Left renal pelvis (tissue), 4 donors: Measurements from ENCODE around the gene NUP62CL. TPM values are rescaled to one million over a fixed set of nuclear protein-coding genes. Genes with fewer than 3 reads are reported as not detected.
A peak's percentile ranks its signal among the peaks of the same experiment; 100 is the strongest.
"Not testable (repeated sequence)": the region's sequence is repeated elsewhere in the genome, so short reads cannot be mapped to it uniquely, and the experiment has no call there.

Experiments
- DNase-seq, 4 donors: peaks; one replicate each; pipeline ENCODE4 v3.0.0-alpha.2; 2013; ENCODE audit warnings: low read depth in 4 of 4, low spot score in 3 of 4
- polyA plus RNA-seq, 4 donors: library from polyadenylated mRNA; unstranded; fragments of 120-200 nt; gene quantifications; one replicate each; pipeline ENCODE4 v1.2.1, GENCODE V29; 2013; ENCODE audit not compliant: insufficient read length in 4 of 4

Gene NUP62CL
- polyA plus RNA-seq = 10 to 100 TPM in 3 of 4 donors, under 1 TPM in 1; 0.82 to 11.6 (median 11.0) TPM

- peak; percentile 29 to 57 (median 46) for DNase-seq
Observed at GRCh38 chrX:107205770-107206696, at the start of gene NUP62CL, which contains the start of gene DNAAF6. Gene NUP62CL (minus strand): TSS chrX:107206433. CDS start chrX:107175146, 31,287 bp downstream. Gene DNAAF6 (plus strand): TSS chrX:107206611. CDS start chrX:107212876, 6,265 bp downstream.

DNA sequence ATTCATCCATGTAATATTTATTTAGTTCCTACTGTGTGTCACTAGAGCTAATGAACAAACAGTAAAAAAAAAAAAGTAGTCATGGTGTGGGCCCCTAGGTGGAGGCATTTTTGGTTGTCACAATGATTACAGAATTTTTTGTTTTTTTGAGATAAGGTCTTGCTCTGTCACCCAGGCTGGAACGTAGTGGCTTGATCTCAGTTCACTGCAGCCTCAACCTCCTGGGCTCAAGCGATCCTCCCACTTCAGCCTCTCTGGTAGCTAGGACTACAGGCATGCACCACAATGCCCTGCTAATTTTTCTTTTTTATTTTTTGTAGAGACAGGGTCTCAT, 22.2 kb upstream of the NUP62CL start:
- no peak for DNase-seq

DNA sequence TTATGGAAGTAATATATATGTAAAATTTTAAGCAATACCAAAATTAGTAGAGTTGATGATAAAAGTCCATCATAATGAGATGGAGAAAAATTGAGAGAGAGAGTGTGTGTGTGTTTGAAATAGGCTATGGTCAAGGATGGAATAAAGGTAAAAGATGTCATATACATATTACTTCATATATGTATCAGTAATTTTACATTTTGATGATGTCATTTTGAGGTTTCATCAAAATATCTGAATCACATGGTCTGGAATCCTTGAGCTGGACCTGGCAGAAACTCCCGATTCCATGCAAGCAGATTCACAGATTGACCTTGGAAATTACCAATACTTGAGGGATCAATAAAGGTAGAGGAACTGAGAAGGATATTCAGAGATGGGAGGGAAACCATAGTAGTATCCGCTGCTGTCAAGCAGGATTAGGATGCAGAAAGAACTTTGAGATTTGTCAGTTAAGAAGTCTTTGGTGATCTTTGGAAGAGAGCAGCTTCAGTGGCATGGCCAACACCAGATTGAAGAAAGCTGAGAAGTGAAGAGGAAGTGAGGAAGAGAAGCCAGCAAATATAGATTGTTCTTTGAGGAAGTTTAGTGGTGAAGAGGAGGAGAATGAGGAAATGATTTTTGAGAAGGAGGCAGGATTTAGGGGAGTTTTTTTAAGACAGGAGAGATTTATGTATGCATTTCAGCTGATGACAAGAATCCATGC, 21.7 kb upstream of the NUP62CL start:
- no peak for DNase-seq

GRCh38 chrX:107226757-107227156, 20.5 kb upstream of the NUP62CL start:
- no peak for DNase-seq

DNA sequence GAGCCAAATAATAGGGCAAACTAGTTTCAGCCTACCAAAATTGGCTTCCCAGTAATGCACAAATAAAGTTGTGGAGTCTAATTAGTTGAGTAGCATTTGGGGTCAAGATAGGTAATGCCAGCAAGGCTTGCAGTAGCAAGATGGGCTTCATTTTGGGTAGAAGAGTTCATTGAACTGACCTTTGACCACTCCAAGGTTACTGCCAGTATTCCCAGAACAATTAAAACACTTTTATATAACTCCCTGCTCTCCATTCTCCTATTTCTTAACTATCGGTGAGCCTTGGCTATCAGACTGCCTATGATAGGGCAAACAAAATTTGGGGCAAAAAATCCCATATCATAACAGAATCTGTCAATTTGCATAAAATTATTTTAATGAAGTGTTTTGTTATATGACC, 7.2 kb upstream of the NUP62CL start:
- DNase-seq = no peak

- DNase-seq = no peak
Observed at GRCh38 chrX:107207943-107208342, 1.7 kb upstream of the NUP62CL start.

DNA sequence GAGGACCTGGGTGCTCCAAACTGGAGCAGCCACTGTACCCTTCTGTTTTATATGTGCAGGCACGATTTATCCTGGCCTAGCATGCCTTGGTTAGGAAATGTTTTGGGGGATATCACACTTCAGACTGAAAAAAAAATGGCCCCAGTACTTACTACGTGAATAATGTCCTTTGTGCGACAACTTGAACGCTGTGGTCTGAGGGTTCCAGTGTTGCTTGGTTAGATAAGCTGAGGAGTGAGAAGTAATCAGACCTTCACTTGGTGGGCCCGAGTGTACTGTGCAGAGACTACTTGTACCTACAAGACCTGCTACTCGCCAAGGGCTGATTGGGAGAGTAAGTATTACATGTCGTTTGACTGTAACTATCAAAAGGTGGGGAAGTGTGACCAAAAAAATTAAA, 856 bp upstream of the NUP62CL start:
- DNase-seq = no peak

DNA sequence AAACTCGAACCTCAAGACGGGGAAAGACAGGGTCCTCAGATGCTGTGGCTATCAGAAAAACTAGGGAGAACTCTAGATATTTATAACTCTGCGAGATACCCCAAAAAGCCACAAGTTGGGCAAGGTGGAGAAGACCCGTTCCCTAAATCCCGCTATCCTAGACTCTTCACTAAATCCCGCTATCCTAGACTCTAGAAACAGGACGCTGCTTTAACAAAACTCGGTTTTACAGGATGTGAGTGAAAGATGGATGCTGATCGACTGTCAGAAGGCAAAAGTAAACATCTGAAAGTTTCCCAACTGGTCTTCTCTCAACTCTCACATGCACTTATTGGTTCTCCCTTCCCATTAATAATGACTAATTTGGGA, 448 bp upstream of the NUP62CL start:
- DNase-seq = no peak

- DNase-seq = no peak
Observed at GRCh38 chrX:107204068-107204605, 2.1 kb downstream of the NUP62CL start.

- no peak for DNase-seq
Observed at GRCh38 chrX:107199491-107199890, 6.7 kb downstream of the NUP62CL start.

DNA sequence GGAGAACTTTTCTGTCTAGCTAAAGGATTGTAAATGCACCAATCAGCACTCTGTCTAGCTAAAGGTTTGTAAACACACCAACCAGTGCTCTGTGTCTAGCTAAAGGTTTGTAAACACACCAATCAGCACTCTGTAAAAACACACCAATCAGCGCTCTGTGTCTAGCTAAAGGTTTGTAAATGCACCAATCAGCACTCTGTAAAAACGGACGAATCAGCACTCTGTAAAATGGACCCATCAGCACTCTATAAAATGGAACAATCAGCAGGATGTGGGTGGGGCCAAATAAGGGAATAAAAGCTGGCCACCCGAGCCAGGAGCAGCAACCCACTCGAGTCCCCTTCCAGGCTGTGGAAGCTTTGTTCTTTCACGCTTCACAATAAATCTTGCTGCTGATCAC, 8.2 kb downstream of the NUP62CL start:
- DNase-seq = not testable (repeated sequence)

DNA sequence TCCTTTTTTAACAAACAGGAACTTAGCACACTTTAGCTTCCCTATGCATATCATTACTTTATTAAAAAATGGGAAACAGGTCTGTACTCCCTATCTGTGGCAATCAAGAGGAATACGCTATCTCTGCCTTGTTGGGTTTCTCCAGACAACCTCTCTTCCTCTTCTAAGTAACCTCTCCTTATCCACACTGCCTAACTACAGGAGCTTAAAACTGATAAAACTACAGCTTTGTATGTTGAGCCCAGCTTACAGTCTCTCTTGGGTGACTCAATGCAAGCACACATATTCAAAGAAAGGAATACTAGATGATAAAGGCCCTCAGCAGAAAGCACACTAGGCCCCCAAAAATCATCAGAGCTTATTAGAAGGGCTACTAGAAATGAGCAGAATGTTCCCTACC, 8.9 kb downstream of the NUP62CL start:
- no peak for DNase-seq

- no peak for DNase-seq
Observed at GRCh38 chrX:107171369-107172102, 34.7 kb downstream of the NUP62CL start.

GRCh38 chrX:107168712-107169111, 37.5 kb downstream of the NUP62CL start:
- no peak for DNase-seq

DNA sequence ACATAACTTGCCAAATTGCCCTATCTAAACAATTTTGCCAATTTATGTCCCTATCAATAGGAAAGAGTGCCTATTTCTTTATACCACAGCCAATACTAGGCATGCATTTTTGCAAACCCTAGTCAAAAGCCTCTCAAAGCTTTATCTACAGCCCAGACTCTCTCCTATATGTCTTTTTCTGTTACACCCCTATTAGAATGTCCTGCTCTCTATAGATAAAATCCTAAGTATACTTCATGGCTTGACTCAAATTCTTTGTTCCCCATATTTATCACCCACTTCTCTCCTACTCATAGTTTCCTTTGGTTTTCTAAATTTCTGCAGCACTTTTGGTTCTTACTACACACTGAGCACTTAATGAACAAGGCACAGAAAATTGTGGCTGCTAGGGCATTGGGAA, 38.0 kb downstream of the NUP62CL start:
- no peak for DNase-seq

GRCh38 chrX:107167163-107167921, 38.9 kb downstream of the NUP62CL start:
- DNase-seq = no peak

DNA sequence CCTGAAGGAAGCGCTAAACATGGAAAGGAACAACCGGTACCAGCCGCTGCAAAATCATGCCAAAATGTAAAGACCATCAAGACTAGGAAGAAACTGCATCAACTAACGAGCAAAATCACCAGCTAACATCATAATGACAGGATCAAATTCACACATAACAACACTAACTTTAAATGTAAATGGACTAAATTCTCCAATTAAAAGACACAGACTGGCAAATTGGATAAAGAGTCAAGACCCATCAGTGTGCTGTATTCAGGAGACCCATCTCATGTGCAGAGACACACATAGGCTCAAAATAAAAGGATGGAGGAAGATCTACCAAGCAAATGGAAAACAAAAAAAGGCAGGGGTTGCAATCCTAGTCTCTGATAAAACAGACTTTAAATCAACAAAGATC, 48.6 kb downstream of the NUP62CL start:
- DNase-seq = not testable (repeated sequence)

DNA sequence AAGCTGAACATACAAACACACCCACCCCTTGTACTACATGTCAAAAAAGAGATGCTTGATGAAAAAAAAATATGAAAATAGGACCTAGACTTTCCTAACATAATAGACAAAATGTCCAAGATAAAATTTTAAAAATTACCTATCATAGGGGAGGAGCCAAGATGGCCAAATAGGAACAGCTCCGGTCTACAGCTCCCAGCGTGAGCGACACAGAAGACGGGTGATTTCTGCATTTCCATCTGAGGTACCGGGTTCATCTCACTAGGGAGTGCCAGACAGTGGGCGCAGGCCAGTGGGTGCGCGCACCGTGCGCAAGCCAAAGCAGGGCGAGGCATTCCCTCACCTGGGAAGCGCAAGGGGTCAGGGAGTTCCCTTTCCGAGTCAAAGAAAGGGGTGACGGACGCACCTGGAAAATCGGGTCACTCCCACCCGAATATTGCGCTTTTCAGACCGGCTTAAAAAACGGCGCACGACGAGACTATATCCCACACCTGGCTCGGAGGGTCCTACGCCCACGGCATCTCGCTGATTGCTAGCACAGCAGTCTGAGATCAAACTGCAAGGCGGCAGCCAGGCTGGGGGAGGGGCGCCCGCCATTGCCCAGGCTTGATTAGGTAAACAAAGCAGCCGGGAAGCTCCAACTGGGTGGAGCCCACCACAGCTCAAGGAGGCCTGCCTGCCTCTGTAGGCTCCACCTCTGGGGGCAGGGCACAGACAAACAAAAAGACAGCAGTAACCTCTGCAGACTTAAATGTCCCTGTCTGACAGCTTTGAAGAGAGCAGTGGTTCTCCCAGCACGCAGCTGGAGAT, 50.4 kb downstream of the NUP62CL start:
- DNase-seq = not testable (repeated sequence)
